Fibroblast of lung (primary cell): ENCODE results near the gene UMOD. TPM values are rescaled to one million over a fixed set of nuclear protein-coding genes. Genes with fewer than 3 reads are reported as not detected.

Source experiments
- DNase-seq, 2 donors: peaks; one replicate each; pipeline versions ENCODE4 v3.0.0 to v3.0.0-alpha.2; 2010; ENCODE audit warnings: low read depth in 2 of 2
- H2AFZ ChIP-seq: 2 replicates; pipeline ENCODE4 v1.5.1; 2012; ENCODE audit warnings: low read length, control low read depth, inconsistent platforms
- H3K27ac ChIP-seq: 2 replicates; pipeline ENCODE4 v1.5.1; 2011; ENCODE audit warnings: low read length, control low read depth; ENCODE audit not compliant: insufficient read depth
- H3K27me3 ChIP-seq: 2 replicates; pipeline ENCODE4 v1.5.1; 2011; ENCODE audit warnings: mild to moderate bottlenecking, low read length; ENCODE audit not compliant: control insufficient read depth, insufficient read depth
- H3K36me3 ChIP-seq: 2 replicates; pipeline ENCODE4 v1.5.1; 2011; ENCODE audit warnings: low read length; ENCODE audit not compliant: control insufficient read depth, insufficient read depth
- H3K4me1 ChIP-seq: 2 replicates; pipeline ENCODE4 v1.5.1; 2011; ENCODE audit warnings: low read length; ENCODE audit not compliant: control insufficient read depth, insufficient read depth; ENCODE audit errors: extremely low read depth
- H3K4me2 ChIP-seq: 2 replicates; pipeline ENCODE4 v1.5.1; 2011; ENCODE audit warnings: low read length, control low read depth; ENCODE audit not compliant: insufficient read depth; ENCODE audit errors: extremely low read depth
- H3K4me3 ChIP-seq, 4 experiments: fragments of 200-600 bp in 1 of 4; sonication (generic) in 1 of 4; replicated peaks in 1 of 4; 2 replicates each; pipeline ENCODE4 v1.5.1; 2011 to 2016; ENCODE audit warnings: low read length in 4 of 4, low read depth in 3 of 4, mild to moderate bottlenecking in 3 of 4, control low read depth in 2 of 4, inconsistent platforms in 1 of 4, mixed read lengths in 1 of 4; ENCODE audit not compliant: insufficient read depth in 1 of 4; ENCODE audit errors: control extremely low read depth in 1 of 4
- H3K79me2 ChIP-seq: 2 replicates; pipeline ENCODE4 v1.5.1; 2012; ENCODE audit warnings: mild to moderate bottlenecking, low read length, inconsistent platforms; ENCODE audit not compliant: control insufficient read depth, insufficient read depth
- H3K9ac ChIP-seq: 2 replicates; pipeline ENCODE4 v1.5.1; 2011; ENCODE audit warnings: mild to moderate bottlenecking, low read length, control low read depth; ENCODE audit not compliant: insufficient read depth
- H3K9me3 ChIP-seq: 2 replicates; pipeline ENCODE4 v1.5.1; 2012; ENCODE audit warnings: low read depth, low read length; ENCODE audit not compliant: control insufficient read depth, insufficient read depth
- H4K20me1 ChIP-seq: 2 replicates; pipeline ENCODE4 v1.5.1; 2011; ENCODE audit warnings: low read length; ENCODE audit not compliant: control insufficient read depth, insufficient read depth; ENCODE audit errors: extremely low read depth
- EZH2 ChIP-seq: IDR thresholded peaks from 2 replicates; pipeline ENCODE4 v1.5.1; 2012; ENCODE audit warnings: low read length, control low read depth, mild to moderate bottlenecking; ENCODE audit errors: missing control alignments
- polyA plus RNA-seq, 2 donors: library from polyadenylated mRNA; depleted of rRNA in 1 of 2; stranded (reverse) in 1 of 2; unstranded in 1 of 2; fragments of >200 nt; gene quantifications; 2 replicates each; pipeline ENCODE4 v1.2.1, GENCODE V29; 2011 to 2012; ENCODE audit warnings: missing spikeins in 1 of 2
- total RNA-seq: library from RNA; depleted of rRNA; stranded (reverse); fragments of >200 nt; gene quantifications from 2 replicates; pipeline ENCODE4 v1.2.1, GENCODE V29; 2014
- TF ChIP-seq, protein P1 (sequence below), 2 donors: IDR thresholded peaks in 1 of 2; conservative IDR thresholded peaks in 1 of 2; 1 replicate in 1 of 2; 2 replicates in 1 of 2; pipeline ENCODE4 v1.5.1; 2011 to 2012; ENCODE audit warnings: low read length in 2 of 2, control low read depth in 1 of 2, inconsistent platforms in 1 of 2, low read depth in 1 of 2, mild to moderate bottlenecking in 1 of 2

Gene UMOD
- total and polyA plus RNA-seq, 2 donors (not counting 1 experiment from before 2014, with no cell fraction given), result not detected

- no peak for TF ChIP-seq EZH2
- TF ChIP-seq, protein P1, sequence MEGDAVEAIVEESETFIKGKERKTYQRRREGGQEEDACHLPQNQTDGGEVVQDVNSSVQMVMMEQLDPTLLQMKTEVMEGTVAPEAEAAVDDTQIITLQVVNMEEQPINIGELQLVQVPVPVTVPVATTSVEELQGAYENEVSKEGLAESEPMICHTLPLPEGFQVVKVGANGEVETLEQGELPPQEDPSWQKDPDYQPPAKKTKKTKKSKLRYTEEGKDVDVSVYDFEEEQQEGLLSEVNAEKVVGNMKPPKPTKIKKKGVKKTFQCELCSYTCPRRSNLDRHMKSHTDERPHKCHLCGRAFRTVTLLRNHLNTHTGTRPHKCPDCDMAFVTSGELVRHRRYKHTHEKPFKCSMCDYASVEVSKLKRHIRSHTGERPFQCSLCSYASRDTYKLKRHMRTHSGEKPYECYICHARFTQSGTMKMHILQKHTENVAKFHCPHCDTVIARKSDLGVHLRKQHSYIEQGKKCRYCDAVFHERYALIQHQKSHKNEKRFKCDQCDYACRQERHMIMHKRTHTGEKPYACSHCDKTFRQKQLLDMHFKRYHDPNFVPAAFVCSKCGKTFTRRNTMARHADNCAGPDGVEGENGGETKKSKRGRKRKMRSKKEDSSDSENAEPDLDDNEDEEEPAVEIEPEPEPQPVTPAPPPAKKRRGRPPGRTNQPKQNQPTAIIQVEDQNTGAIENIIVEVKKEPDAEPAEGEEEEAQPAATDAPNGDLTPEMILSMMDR (conservative IDR thresholded peaks at IDR 0.05 in 1 of 2, IDR thresholded peaks at IDR 0.05 in 1 of 2; ENCODE audit: low read depth in 1 of 2, low read length in 2 of 2), result no peak
- H4K20me1 ChIP-seq, result no peaks in the 10 kb centered on the region
- no peak overlapping the region for H3K9ac ChIP-seq
- H3K9me3 ChIP-seq, result no peaks in the 10 kb centered on the region
- no peak overlapping the region for H3K27ac ChIP-seq
- H3K79me2 ChIP-seq, result no peaks in the 10 kb centered on the region
- no peak overlapping the region for H3K4me3 ChIP-seq
- no peaks in the 10 kb centered on the region for H3K36me3 ChIP-seq
- no peaks in the 10 kb centered on the region for H3K4me1 ChIP-seq
- DNase-seq, result no peak
- no peak overlapping the region for H3K4me2 ChIP-seq
- no peaks in the 10 kb centered on the region for H3K27me3 ChIP-seq
- H2AFZ ChIP-seq, result no peak overlapping the region
Measured at GRCh38 chr16:20372701-20373100, 20.2 kb upstream of the UMOD start.

GRCh38 chr16:20369452-20370054, 17.0 kb upstream of the UMOD start:
- Histone ChIP-seq H3K27ac (no peak overlapping the region), H3K27me3 (no peaks in the 10 kb centered on the region), H4K20me1 (no peaks in the 10 kb centered on the region), H3K4me2 (no peak overlapping the region), H3K4me3 (no peak overlapping the region), H3K4me1 (no peaks in the 10 kb centered on the region), H3K79me2 (no peaks in the 10 kb centered on the region), H3K36me3 (no peaks in the 10 kb centered on the region), H3K9ac (no peak overlapping the region), H3K9me3 (no peaks in the 10 kb centered on the region), H2AFZ (no peak overlapping the region)
- no peak for DNase-seq
- TF ChIP-seq, protein P1 (conservative IDR thresholded peaks at IDR 0.05 in 1 of 2, IDR thresholded peaks at IDR 0.05 in 1 of 2; ENCODE audit: low read depth in 1 of 2, low read length in 2 of 2), result no peak
- no peak for TF ChIP-seq EZH2

DNA sequence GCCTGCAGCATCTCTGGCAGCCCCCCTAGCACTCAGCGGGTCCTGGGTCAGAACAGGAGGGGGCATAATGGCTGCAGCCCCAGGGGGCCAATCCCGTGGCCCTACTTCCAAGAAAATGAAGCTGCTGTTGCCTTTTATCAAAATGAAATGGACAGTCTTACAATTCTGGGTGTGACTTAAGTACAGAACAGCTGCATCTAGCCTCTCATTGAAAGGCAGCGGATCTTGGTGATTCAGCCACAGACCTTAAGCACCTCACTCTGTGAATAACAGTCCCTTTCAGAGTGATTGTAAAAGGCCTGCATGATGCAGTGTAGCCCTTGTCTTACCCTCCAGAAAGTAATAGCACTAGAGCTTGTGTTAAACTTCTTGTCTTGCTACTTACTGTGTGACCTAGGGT, 11.5 kb upstream of the UMOD start:
- Histone ChIP-seq H3K27ac (no peak overlapping the region), H2AFZ (no peak overlapping the region), H3K36me3 (no peaks in the 10 kb centered on the region), H4K20me1 (no peaks in the 10 kb centered on the region), H3K4me3 (no peak overlapping the region), H3K4me2 (no peak overlapping the region), H3K79me2 (no peaks in the 10 kb centered on the region), H3K9ac (no peak overlapping the region), H3K4me1 (no peaks in the 10 kb centered on the region), H3K9me3 (no peaks in the 10 kb centered on the region), H3K27me3 (no peaks in the 10 kb centered on the region)
- no peak for TF ChIP-seq EZH2
- TF ChIP-seq, protein P1 (conservative IDR thresholded peaks at IDR 0.05 in 1 of 2, IDR thresholded peaks at IDR 0.05 in 1 of 2; ENCODE audit: low read depth in 1 of 2, low read length in 2 of 2), result no peak
- no peak for DNase-seq
